Activated CD8-positive, alpha-beta memory T cell treated with anti-CD3 and anti-CD28 coated beads, Interleukin-2, amount 50 U/mL, for 1 hour (primary cell): ENCODE data around the gene LCN1.

ENCODE experiments used
- DNase-seq: peaks from one replicate; pipeline ENCODE4 v3.0.0-alpha.2; 2020; ENCODE audit errors: extremely low read depth

The LCN1 gene

DNA sequence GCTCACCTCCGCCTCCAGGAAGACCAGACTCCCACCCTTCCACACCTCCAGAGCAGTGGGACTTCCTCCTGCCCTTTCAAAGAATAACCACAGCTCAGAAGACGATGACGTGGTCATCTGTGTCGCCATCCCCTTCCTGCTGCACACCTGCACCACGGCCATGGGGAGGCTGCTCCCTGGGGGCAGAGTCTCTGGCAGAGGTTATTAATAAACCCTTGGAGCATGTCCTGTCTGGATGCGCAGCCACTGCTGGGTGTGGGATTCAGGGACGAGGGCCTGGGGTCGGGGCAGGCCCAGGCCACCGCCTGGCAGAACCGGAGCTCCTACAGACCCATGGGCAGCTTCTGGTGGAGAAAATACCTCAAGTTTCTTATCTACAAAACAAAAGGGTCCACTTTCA is 45.3 kb downstream of the LCN1 start:
- no peak for DNase-seq

DNA sequence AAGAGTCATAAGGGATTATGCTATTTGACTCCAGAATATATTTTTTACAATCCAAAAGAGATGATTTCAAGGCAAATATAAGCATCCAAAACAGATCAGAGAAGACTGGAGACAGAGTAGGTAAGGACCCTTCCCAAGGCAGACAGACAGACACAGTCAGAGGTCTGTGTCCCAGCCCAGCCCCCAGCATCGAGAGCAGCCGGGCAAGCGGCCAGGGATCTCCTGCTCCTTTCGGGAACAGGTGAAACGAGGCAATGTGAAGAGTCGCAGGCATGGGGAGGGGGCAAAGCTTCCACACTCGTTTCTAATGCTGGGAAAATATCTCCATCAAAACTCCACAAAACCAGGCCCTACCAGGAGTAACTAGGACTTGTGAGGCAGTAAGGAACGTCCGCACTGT is 46.1 kb downstream of the LCN1 start:
- no peak for DNase-seq

DNA sequence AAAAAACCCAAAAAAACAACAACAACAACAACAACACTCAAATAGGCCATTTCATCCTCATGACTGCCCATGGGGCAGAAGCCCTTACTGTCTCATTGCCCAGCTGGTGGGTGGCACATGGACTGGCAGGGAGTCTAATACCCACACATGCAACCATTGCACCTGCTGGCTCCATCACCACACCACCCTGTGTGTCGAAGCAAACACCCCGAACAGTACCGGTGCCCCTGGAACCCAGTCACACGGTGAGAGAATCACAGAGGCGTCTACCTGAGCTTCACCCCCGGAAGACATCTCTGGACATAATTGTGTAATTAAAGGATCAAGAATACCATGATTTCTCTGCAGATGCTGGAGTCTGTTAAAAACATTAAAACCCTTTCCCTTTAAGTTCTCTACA is 46.8 kb downstream of the LCN1 start:
- no peak for DNase-seq

DNA sequence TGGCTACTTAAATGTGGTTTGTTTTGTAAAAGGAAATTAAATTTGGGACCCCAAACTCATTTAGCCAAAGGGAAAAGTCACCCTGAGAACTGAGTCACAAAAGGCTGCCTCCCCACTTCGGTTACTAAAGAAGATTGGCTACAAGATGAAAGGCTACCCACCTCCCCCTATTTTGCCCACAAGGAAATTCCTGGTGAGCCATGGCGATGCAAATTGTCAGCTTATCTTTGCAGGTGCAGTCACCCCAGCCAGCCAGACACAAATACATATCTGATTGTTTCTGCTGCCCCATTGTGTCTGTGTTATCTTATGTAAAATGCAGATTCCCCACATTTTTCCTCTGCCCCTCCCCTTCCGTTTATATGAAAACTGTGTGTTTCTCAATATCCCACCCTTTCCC is 49.2 kb downstream of the LCN1 start:
- DNase-seq = no peak

DNA sequence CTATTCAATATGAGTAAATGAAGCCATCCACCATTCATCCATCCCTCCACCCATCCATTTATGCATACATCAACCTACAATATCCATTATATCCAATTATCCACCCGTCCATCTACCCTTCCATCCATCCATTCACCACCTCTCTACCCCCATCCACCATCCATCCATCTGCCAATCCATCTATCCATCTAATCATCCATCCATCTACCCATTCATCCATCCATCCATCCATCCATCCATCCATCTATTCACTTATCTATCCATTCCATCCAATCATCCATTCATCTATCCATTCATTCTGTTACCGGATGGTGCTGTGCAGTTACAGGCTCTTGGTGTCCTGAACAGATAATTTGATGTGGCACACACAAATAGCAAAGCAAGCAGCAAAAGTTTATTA is 51.0 kb downstream of the LCN1 start:
- DNase-seq = no peak

DNA sequence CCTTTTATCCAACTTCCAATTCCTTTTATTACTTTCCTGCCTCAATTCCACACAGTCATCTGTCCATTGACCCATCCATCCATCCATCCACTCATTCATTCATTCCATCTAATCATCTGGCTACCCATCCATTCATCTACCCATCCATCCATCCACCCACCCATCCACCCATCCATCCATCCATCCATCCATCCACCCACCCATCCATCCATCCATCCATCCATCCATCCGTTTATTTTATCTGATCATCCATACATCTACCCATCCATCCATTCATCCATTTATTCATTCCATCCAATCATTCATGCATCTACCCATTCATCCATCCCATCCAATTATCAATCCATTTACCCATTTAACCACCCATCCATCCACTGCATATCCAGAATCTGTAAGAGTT is 51.9 kb downstream of the LCN1 start:
- DNase-seq = no peak

DNA sequence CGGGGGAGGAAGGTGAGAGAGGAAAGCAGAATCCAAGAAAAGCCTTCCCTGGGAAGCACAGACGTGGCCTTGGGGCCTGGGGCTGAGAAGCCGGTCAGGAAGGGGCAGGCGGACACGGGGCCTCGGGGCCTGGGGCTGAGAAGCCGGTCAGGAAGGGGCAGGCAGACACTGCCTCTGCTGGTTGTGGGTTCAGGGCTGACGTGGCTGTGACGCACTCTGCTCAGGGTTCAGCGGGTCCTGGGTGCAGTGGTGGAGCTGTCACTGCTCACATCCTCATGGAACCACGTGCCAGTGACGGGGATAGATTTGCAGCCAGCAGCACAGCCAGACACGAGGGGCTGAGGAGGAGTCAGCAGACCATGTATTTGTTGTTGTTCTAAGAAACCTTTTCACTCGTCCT is 53.1 kb downstream of the LCN1 start:
- no peak for DNase-seq

DNA sequence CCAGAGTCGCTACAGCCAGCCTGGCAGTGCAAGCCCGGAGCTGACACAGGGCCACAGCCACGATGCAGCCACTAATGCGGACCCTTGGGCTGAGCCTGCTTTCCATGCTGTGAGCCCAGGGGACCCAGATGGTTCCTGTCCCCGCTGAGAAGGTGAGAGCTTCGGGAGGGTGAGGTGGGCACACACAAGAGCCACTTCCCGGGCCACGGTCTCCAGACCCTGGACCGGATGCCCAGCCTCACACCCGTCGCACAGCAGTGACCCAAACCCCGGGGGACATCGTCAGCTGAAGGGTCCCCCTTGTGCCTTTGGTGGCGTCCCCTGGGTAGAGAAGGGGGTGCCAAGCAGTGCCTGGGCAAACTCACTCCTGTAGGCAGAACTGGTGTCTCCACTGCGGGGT is 53.7 kb downstream of the LCN1 start:
- DNase-seq = no peak
